DLD1 (cell line): Measurements from ENCODE around the gene PER1.

Experiments
- in situ Hi-C: cut with HindIII; loops from 2 replicates; pipeline ENCODE4 v1.10.0; 2017; ENCODE audit warnings: low sequenced_read_pairs

The PER1 gene

GRCh38 chr17:8155231-8155995, 3.2 kb upstream of the PER1 start:
- in situ Hi-C loops, result no loop called here

GRCh38 chr17:8154608-8155155, 2.5 kb upstream of the PER1 start:
- in situ Hi-C loops, result no loop called here

- in situ Hi-C loops, result no loop called here
Measured at GRCh38 chr17:8153957-8154607, 1.9 kb upstream of the PER1 start.

- in situ Hi-C loops, result no loop called here
Measured at GRCh38 chr17:8153525-8153956, 1.3 kb upstream of the PER1 start.

- in situ Hi-C loops, result no loop called here
Measured at GRCh38 chr17:8153031-8153451, 837 bp upstream of the PER1 start.

GRCh38 chr17:8151641-8152111, 528 bp downstream of the PER1 start:
- in situ Hi-C loops, result no loop called here

GRCh38 chr17:8151120-8151640, 1.0 kb downstream of the PER1 start:
- in situ Hi-C loops, result no loop called here

GRCh38 chr17:8150194-8151119, 1.7 kb downstream of the PER1 start:
- in situ Hi-C loops, result no loop called here

- in situ Hi-C loops, result no loop called here
Measured at GRCh38 chr17:8149419-8150193, 2.6 kb downstream of the PER1 start.

- in situ Hi-C loops, result no loop called here
Measured at GRCh38 chr17:8148560-8148959, 3.6 kb downstream of the PER1 start.

GRCh38 chr17:8147805-8148404, 4.3 kb downstream of the PER1 start:
- in situ Hi-C loops, result no loop called here

- in situ Hi-C loops, result no loop called here
Measured at GRCh38 chr17:8147141-8147804, 4.9 kb downstream of the PER1 start.

GRCh38 chr17:8146381-8147140, 5.6 kb downstream of the PER1 start:
- in situ Hi-C loops, result no loop called here

GRCh38 chr17:8145811-8146210, 6.4 kb downstream of the PER1 start:
- in situ Hi-C loops, result no loop called here

- in situ Hi-C loops, result no loop called here
Measured at GRCh38 chr17:8144401-8145231, 7.6 kb downstream of the PER1 start.

- in situ Hi-C loops, result no loop called here
Measured at GRCh38 chr17:8143581-8144400, 8.4 kb downstream of the PER1 start.
